HG02571 (cell line): ENCODE results near the gene ENOX1.

Experiments
- ATAC-seq: cut with Tn5 transposase; IDR thresholded peaks from one replicate; pipeline ENCODE4 v1.9.1; 2021; ENCODE audit warnings: mild to moderate bottlenecking, moderate library complexity; ENCODE audit not compliant: unreplicated experiment

Gene ENOX1

DNA sequence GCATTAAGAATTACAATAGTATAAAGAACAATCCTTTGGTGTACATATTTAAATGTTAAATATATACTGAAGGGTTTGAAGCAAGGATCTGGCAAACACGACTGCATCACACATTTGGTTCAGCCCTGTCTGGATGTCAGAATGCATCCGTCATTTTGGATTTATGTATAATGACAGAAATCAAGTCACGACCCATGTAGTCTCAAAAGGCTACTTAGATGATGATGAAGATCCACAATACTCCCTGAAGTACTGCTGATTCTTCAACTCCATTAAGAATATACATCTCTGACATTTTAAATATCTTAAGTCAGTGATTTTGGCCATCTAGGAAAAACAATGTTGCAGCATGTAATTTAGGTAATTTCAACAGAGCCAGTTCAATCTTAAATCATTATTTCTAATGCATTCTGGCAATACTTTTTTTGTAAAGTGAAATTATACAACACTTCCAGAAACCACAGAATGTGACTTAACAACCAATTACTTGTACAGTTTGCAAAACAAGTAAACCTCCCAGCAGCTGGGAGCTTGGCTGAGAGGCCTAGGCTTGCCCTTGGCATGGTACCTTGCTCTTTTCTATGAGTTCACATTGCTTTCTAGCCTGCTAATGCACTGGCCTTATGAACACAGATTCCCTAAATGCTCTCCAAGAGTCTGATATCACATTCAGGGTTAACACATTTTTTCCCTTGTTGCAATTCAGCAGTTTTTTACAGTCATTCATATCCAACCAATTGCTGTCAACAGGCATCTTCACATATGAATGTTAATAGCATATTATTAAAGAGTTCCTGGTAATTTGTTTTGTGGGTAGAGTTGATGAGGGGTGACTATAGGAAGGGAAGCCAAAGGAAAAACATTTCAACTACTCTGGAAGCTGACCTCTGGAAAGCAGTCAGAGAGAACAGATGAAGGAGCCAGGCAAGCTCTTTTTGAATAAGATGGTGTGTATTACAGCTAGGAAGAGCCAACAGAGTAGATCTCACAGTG, 175.2 kb downstream of the ENOX1 start:
- ATAC-seq: no peak

DNA sequence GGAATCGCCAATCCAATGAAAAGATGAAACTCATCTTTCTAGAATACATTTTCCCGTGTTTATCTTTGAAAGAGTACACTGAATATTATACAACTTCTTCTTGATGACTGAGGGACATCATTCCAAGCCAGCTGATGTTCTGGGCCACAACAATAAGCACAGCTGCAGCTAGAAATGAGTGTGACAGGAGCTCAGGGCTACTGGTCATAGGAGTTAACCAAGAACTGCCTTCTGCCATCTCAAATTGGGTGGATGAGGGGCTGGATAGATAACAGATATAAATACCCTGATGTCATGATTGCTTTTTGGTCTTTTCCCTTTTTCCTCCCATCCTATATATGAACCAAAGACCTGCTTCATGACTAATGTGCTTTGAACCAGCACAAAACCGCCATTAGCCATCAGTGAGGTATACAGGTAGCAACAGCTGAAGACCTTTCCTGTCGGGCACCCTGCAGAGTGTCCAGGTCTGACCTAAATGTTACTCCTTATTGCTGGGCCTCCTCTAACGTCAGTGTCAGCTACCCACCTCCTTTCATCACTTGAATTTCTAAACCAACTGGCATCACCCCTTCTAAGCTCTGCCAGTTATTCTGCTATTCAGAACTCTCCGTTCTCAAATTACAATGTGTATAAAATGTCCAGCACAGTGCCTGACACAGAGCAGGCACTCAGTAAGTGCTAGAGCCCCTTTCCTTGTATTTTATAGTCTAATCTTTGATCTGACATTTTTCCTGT, 178.2 kb downstream of the ENOX1 start:
- no peak for ATAC-seq

DNA sequence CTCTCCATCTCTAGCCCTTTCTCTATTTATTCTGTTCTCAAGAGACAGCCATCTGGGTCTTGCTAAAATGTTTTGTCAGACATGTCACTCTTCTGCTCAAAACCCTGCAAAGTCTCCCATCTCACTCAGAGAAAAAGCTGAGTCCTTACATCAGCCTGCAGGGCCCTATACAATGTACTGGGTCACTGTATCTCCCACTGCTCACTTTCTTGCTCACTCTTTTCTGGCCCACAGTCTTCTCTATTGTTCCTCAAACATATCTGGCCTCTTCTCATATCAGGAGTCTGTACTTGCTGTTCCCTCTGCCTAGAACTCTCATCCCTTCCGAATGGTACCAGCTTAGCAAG, 189.2 kb downstream of the ENOX1 start:
- ATAC-seq: no peak

DNA sequence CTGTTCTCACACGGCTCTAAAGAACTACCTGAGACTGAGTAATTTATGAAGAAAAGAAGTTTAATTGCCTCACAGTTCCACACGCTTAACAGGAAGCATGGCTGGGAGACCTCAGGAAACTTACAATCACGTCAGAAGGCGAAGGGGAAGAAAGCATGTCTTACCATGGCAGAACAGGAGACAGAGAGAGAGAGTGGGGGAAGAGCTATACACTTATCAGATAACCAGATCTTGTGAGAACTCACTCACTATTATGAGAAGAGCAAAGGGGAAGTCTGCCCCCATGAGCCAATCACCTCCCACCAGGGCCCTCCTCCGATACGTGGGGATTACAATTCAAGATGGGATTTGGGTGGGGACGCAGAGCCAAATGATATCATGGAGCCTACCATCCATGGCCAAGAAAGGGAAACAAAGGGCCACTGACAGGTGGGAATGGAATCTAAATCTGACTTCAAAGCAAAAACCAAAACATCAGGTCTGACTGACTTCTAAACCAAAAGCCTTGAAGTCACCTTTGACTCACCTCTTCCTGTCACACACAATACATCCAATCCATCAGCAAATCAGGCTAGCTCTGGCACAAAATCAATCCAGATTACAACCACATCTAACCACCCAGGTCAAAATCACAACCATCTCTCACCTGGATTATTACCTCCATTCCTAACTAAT, 189.7 kb downstream of the ENOX1 start:
- no peak for ATAC-seq

DNA sequence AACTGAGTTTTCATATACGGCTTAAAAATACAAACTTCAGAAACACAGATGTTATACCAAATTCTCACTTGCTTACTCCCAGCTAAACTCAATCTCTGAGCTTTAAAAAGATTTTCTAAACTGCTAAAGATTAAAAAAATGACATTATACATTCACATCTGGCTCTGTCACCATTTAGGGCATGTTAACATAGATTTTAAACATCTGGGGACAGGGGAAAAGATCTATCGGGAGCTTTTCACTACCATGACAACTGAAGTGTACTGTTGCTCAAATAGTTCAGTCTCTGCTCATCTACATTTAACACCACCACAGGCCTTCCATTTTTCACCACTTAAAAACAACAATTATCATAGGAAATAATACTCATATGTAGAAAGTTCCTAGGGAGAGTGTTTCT, 190.8 kb downstream of the ENOX1 start:
- no peak for ATAC-seq

DNA sequence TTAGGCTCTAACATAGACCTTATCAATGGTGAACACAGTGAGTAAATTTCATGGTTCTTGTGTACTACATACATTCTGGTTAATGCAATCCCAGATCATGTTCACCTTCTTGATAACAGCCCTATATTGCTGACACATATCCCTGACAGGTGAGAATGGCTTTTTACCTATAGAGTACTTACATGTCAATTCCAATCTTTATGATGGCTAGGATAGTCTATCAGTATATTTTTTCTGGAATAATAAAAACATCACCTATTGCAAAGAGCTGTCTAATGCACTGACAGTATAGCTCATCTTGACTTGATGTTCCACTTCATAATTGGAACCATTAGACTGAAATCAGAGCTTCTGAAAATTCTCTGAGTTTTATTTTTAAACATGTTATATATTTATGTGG, 199.4 kb downstream of the ENOX1 start:
- ATAC-seq: no peak

DNA sequence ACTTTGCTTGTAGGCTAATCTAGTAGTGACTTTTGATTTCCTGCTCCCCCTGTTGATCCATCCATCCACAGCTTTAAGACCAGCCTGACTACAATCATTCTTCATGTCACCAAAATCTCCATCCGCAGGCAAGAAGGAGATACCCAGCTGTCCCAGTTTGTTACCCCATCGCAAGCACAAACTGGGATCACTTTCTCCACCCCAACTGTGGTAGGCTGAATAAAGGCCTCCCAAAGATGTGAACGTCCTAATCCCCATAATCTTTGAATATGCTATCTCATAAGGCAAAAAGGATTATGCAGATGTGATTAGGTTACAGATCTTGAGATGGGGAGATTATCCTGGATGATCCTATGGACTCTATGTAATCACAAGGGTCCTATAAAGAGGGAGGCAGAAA, 202.0 kb downstream of the ENOX1 start:
- ATAC-seq: no peak

DNA sequence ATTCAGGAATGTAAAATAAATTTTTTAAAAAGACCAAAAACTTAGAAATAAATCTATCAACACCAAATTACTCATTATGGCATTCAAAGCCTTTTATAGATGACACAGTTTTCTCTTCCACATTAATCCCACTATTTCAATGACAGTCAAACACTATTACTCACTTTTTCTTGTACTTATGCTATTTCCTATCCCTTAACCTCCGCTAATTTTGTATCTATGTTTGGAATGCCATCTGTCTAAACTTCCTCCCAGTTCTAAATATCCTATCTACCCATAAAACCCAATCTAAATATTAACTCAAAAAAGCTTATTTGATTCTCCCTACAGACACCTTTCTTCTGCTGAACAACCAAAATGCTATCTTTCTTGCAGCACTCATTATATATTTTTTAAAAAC, 203.5 kb downstream of the ENOX1 start:
- ATAC-seq: no peak

DNA sequence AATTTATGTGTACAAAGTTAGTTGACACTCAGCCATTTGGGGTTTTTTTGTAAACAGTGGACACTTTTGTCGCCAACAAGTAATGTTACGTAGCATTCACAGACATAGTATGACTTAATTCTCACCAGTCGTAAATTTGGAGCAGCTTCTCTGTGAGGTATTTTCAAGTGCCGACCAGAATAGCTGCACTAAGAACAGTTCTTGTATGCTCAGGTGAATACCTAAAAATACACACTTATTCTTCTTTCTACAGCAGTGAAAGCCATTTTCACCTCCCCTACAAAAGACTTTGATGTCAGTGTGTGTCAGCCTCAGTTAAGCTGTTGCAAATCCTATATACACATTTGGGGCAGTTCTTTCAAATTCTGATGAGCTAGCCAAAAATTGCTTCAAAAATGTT, 206.5 kb downstream of the ENOX1 start:
- no peak for ATAC-seq

DNA sequence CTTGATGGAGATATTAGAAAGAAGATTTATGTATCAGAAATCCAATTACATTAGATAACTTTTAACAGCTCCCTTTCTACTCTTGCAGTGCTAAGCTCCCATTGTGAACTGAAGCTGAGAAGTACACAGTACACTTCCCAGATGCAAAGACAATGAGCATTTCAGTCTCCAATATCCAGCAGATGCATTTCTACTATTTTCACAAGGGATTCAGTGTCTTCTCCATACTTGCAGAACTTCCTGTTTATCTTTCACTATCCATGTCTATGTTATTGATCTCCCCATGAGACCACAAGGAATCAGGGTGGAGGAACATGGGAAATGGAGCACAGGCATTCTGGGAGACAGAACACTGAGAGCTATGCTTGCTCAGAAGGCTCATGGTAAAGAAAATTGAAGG, 207.5 kb downstream of the ENOX1 start:
- ATAC-seq: no peak

DNA sequence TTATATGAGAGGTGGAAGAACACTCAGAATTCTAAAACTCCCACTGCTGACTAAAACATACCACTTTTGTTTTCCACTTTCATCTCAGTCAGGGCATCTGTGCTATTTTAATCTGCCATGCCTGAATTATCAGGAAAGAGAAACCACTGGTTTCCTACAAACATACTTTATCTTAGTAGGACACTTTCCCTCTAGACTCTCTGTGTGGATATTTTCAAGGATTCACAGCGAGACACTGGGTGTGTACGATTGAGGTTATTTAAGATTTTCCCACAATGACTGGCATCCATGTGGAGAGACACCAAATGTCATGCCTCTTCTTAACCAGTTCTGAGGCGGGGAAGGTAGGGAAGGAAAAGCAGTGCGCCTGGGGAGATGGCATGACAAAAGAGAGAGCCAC, 212.2 kb downstream of the ENOX1 start:
- ATAC-seq: no peak

DNA sequence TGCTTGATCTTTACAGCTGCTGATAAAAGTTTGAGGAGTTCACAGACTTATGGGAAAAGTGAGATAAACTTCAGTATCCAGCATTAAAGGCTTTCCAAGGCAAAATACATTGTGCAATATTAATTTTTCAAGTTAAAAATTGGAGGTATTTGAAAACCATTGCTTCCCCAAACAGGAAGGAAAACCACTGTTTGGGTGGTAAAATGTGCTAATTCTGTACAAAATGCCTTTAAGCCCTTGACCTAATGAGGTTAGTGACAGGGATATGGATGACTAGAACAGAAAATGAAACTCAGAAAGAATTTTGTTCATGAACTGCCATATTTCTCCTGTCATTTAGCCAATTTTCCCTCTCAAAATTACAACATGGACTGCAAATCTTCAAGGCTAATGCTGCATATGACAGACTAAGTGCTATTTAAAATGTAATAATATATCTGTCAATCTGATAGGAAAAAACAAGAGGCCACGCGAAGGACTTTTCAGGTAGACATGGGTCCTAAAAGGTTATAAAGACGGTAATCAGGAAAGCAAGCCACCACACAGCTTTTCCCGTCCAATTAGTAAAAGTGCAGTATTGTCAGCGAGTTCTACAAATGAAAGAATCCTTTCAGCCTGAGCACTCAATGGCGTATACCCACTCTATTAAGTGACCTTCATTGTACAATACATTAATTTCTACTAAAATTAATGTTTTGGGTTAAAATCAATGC, 212.8 kb downstream of the ENOX1 start:
- no peak for ATAC-seq

DNA sequence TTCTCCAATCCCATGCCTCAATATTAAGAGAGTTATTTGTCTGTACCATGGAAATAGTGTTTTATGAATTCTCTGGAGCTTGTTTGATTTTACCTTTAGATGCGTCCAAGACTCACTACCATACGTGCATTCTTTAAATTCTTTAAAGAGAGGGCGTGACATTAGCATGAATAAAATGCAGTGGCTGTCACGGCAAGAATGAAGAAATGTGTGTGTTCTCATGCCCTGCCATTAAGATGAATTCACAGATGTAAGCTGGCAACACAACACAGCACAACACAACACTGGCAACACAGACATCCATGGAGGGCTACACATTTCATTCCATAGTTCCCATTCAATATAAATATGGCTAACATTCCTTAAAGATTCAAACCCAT, 213.4 kb downstream of the ENOX1 start:
- no peak for ATAC-seq

DNA sequence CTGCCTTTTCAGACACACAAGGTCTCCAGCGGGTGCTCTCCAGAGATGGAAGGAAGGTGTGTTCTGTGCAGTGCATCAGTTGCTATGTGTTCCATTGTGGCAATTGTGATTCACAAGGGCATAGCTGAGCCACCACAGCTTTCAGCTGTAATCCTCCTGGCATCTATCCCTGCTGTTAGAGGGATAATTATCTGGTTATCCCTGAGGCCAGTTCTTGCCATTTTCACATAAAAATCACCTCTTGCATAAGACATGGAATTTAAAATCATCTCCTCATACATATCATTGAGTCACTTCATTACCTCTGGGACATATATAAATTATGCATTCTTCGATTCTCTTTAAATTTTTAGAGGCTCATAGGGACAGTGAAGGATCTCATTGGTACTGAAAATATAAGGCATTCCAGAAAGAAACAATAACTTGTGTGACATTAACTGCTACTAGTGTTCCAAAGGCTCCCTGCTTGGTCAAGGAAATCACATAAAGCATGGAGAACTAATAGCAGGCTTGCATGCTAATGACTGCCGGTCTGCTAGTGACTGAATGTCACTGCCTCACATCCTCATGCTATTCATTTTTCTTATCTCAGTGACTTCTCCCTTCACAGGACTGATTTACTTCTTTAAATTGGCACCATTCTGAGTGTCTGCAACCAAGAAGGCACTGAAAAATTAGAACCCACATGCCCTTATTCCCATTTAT, 214.0 kb downstream of the ENOX1 start:
- no peak for ATAC-seq

DNA sequence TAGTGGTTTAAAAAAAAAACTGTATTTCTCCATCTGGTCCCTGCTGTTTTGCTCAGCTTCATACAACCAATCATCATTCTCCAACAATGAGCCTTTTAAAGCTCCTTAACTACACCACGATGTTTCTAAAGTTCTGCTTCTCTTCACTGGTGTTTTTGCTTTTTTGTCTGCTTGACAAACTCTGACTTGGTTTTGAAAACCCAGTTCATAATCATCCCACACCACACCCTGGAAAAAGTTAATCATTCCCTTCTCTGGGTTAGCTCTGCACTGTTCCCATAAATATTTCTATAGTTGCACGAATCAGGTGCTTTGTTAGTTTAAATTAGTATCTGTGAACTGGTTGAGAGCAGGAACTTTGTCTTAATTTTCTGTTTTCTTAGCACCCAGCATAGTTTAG, 217.1 kb downstream of the ENOX1 start:
- no peak for ATAC-seq

DNA sequence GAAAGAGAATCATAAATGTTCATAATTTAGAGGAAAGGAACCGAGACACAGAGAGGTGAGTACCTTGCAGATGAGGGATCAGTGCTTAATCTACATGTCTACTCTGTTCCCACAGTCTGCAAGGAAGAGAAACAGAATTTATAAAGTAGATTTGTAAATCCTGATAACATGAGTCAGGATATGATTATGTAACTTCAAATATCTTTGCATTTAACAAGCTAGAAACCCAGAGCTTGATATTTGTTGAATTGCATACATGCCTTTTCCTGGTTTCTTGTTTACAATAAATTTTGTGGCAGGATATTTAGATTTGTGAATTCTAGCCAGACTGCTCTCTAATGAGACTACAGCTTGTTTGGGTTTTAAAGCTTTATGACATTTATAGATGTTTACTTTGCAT, 219.2 kb downstream of the ENOX1 start:
- ATAC-seq: no peak

DNA sequence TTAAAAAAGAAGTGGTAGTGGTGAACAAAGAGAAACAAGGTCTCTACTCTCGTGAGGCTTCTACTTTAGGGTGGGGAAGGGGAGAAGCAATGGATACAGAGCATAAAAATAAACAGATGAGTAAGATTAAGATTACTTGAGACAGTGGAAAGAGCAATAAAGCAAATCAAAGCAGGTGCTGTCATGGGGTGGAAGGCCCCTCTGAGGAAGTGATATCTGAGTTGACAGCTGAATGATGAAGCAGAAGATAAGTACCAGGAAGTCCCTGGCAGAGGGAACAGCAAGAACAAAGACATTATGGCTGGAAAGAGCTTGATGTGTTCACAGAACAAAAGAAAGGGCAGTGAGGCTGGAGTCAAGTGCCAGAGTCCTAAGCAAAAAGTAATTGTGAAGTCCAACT, 221.8 kb downstream of the ENOX1 start:
- ATAC-seq: no peak

DNA sequence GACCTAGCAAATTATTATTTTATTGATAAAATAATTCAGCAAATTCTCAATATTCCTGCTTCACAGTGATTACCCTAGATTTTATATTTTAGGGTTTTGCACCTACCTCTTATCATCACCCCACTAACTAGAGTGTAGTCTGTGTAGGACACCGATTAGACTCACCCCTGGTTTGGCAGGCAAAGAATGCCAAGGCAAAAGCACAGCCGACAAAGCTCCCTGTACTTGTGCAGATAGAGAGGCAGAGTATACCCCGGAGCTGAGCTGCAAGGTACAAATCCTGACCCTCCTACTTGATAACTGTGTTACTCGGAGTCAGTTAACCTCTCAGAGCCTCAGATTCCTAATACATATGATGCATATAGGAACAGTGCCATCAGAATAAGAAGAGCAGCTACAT, 225.7 kb downstream of the ENOX1 start:
- no peak for ATAC-seq

DNA sequence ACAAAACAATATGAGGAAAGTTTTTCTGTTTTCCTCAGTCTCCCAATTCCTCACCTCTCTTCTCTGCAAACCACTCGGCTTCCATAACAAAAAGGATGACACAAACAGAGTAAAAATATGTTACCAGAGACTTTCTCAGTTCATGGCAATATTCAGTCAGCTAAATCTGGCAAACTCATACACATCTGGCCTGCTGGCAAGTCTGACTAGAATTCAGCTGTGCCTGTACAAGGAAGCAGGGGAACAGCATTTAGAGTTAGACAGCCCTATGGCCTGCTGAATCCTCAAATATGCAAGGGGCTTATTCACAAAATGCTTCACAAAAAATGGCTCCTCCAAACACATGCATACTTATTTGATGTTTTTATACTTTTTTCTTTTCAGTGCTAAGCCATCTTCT, 227.8 kb downstream of the ENOX1 start:
- no peak for ATAC-seq

DNA sequence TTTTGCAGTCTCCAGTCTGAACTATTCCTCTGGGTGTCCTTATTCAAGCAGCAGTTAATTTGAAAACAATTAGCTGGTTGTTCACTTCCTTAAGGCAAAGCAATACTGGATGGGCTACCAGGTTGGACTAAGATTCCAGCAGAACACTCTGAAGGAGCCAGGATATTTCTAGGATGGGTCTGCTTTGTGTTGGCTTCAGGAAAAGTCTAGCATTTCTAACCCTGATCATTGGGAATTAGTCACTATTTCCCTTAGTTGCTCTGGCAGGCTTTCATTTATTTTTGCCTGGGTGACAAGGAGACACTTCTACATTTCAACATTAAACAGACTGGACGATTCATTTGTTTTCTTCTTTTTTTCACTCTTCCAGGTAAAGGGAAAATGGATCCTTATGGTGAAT, 228.4 kb downstream of the ENOX1 start:
- no peak for ATAC-seq

DNA sequence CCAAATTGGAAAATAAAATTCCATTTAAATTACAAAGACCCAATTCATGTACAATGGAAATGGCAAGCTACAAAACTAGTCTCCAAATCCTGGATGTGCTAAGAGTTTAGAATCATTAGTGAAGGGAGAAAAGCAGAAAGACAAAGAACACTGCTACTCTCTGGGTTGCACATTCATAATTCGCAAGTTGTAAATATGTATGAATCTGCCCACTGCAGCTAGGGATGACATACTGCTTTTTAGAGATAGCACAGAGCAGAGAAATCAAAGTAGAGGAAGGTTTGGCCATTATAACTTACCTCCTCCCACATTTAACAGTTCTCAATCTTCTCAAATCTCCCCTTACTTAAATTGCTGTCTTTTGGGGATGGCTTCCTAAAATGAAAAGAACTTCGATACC, 231.1 kb downstream of the ENOX1 start:
- no peak for ATAC-seq
